ENCODE measurements around the gene ASMTL.

DNA sequence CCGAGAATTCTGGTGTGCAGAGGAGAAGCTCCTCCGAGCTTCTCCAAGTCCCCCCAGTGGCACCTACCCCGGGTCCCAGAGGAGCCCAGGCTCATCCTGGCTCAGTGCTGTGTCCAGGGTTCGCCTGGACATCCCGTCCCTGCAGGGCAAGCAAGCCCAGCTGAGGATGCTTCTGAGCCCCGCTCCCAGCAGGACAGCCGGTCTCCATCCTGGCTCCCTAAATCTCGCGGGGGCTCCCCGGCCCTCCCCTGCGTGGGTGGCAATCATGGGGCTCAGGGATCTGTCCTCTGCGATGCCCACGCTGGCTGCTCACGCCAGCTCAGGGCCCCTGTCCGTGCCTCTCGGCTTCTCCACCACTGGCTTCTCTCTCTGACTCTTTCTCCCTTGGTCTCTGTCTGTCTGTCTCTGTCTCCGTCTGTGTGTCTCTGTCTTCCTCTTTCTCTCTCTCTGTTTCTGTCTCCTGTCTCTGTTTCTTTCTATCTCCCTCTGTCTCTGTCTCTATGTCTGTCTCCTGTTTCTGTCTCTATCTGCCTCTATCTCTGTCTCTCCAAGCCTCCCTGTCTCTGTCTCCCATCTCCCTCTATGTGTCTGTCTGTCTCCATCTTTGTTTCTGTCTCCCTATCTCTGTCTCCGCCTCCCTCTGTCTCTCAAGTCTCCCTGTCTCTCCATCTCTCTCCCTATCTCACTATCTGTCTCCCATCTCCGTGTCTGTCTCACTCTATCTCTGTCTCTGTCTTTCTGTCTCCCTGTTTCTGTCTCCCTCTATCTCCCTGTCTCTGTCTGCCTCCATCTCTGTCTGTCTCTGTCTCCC, 33.0 kb downstream of the ASMTL start:
- TF ChIP-seq, protein P1, sequence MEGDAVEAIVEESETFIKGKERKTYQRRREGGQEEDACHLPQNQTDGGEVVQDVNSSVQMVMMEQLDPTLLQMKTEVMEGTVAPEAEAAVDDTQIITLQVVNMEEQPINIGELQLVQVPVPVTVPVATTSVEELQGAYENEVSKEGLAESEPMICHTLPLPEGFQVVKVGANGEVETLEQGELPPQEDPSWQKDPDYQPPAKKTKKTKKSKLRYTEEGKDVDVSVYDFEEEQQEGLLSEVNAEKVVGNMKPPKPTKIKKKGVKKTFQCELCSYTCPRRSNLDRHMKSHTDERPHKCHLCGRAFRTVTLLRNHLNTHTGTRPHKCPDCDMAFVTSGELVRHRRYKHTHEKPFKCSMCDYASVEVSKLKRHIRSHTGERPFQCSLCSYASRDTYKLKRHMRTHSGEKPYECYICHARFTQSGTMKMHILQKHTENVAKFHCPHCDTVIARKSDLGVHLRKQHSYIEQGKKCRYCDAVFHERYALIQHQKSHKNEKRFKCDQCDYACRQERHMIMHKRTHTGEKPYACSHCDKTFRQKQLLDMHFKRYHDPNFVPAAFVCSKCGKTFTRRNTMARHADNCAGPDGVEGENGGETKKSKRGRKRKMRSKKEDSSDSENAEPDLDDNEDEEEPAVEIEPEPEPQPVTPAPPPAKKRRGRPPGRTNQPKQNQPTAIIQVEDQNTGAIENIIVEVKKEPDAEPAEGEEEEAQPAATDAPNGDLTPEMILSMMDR (conservative IDR thresholded peaks at IDR 0.05) = no peak
- no peak for TF ChIP-seq EZH2 (IDR thresholded peaks at IDR 0.05; ENCODE audit: low read depth)

Measured in PC-9 (cell line).